SK-N-SH (cell line): Measurements from ENCODE around the gene PTPRD. TPM values are rescaled to one million over a fixed set of nuclear protein-coding genes. Genes with fewer than 3 reads are reported as not detected.

Experiments used
- CTCF ChIA-PET: fragments of 300-600, 350-600 bp; formaldehyde crosslinking; extraction: SDS; loops from one replicate; lab custom pipeline; 2021; lab: Yijun Ruan, JAX
- POLR2A ChIA-PET: fragments of 350-600 bp; sonication (Branson Sonifier 250); formaldehyde crosslinking; extraction: SDS; loops from one replicate; lab custom pipeline; 2020; ENCODE audit warnings: antibody characterized with exemption, inconsistent platforms; lab: Yijun Ruan, JAX
- DNase-seq: peaks from one replicate; pipeline ENCODE4 v3.0.0; 2012
- H2AFZ ChIP-seq: fragments of 200-600 bp; sonication (generic); 2 replicates; pipeline ENCODE4 v1.8.1; 2016; ENCODE audit warnings: antibody characterized with exemption, mild to moderate bottlenecking, low read depth
- H3F3A ChIP-seq: fragments of 200-600 bp; sonication (generic); replicated peaks from 2 replicates; pipeline ENCODE3; 2016; ENCODE audit warnings: antibody characterized with exemption, mild to moderate bottlenecking; ENCODE audit not compliant: insufficient read depth
- H3K27ac ChIP-seq, 2 experiments: fragments of 200-500 bp in 1 of 2; fragments of 200-600 bp in 1 of 2; sonication (Bioruptor generic) in 1 of 2; sonication (generic), shearing (Covaris generic) in 1 of 2; 2 replicates each; pipeline versions ENCODE4 v1.5.1 to v1.6.1; 2014 to 2016; ENCODE audit warnings: low read depth in 2 of 2, inconsistent platforms in 1 of 2, low read length in 1 of 2, mild to moderate bottlenecking in 1 of 2, mixed read lengths in 1 of 2
- H3K27me3 ChIP-seq: fragments of 200-600 bp; sonication (generic), shearing (Covaris generic); 2 replicates; pipeline ENCODE4 v1.6.1; 2016; ENCODE audit warnings: mixed run types; ENCODE audit not compliant: insufficient read depth
- H3K36me3 ChIP-seq, 2 experiments: fragments of 200-500 bp in 1 of 2; fragments of 200-600 bp in 1 of 2; sonication (Bioruptor generic) in 1 of 2; sonication (generic) in 1 of 2; replicated peaks in 1 of 2; 2 replicates each; pipeline versions ENCODE3 to v1.5.1; 2014 to 2016; ENCODE audit warnings: low read length in 1 of 2, mild to moderate bottlenecking in 1 of 2; ENCODE audit not compliant: insufficient read depth in 2 of 2, control insufficient read depth in 1 of 2
- H3K4me1 ChIP-seq, 2 experiments: fragments of 200-500 bp in 1 of 2; fragments of 200-600 bp in 1 of 2; sonication (Bioruptor generic) in 1 of 2; sonication (generic), shearing (Covaris generic) in 1 of 2; 2 replicates each; pipeline versions ENCODE4 v1.5.1 to v1.6.1; 2014 to 2016; ENCODE audit warnings: low read depth in 1 of 2, low read length in 1 of 2, mixed run types in 1 of 2; ENCODE audit not compliant: insufficient read depth in 2 of 2, control insufficient read depth in 1 of 2
- H3K4me2 ChIP-seq: fragments of 200-600 bp; sonication (generic), shearing (Covaris generic); 2 replicates; pipeline ENCODE4 v1.6.1; 2017; ENCODE audit warnings: mixed run types
- H3K4me3 ChIP-seq, 2 experiments: fragments of 200-500 bp in 1 of 2; fragments of 200-600 bp in 1 of 2; sonication (Bioruptor generic) in 1 of 2; sonication (generic), shearing (Covaris generic) in 1 of 2; 2 replicates each; pipeline versions ENCODE4 v1.5.1 to v1.8.1; 2014 to 2016; ENCODE audit warnings: low read depth in 2 of 2, inconsistent platforms in 1 of 2, low read length in 1 of 2, mild to moderate bottlenecking in 1 of 2, mixed read lengths in 1 of 2, moderate library complexity in 1 of 2
- H3K79me2 ChIP-seq: fragments of 200-600 bp; sonication (generic); 2 replicates; pipeline ENCODE4 v1.8.1; 2017; ENCODE audit warnings: mild to moderate bottlenecking; ENCODE audit not compliant: insufficient read depth
- H3K9ac ChIP-seq: fragments of 200-600 bp; sonication (generic); 2 replicates; pipeline ENCODE4 v1.6.1; 2017; ENCODE audit warnings: mixed run types
- H3K9me2 ChIP-seq: fragments of 200-600 bp; sonication (generic); 2 replicates; pipeline ENCODE4 v1.6.1; 2017; ENCODE audit warnings: mixed run types
- H3K9me3 ChIP-seq: fragments of 200-600 bp; sonication (generic); 2 replicates; pipeline ENCODE4 v1.6.1; 2017; ENCODE audit warnings: mixed run types, mild to moderate bottlenecking, moderate library complexity
- H4K20me1 ChIP-seq: fragments of 200-600 bp; sonication (generic); 2 replicates; pipeline ENCODE4 v1.6.1; 2017; ENCODE audit warnings: mild to moderate bottlenecking, mixed run types; ENCODE audit not compliant: insufficient read depth
- CHD2 ChIP-seq: fragments of 150-350 bp; IDR thresholded peaks from 2 replicates; pipeline ENCODE4 v1.6.1; 2018; ENCODE audit warnings: low read length; ENCODE audit not compliant: partially characterized antibody
- FOSL2 ChIP-seq: IDR thresholded peaks from 2 replicates; pipeline ENCODE4 v1.4.0; 2012; ENCODE audit warnings: low read depth, mild to moderate bottlenecking, moderate library complexity, borderline replicate concordance
- FOXJ3 ChIP-seq: sonication (generic); formaldehyde crosslinking; IDR thresholded peaks from 2 replicates; pipeline ENCODE4 v1.5.1; 2020; ENCODE audit warnings: mild to moderate bottlenecking, missing genetic modification reagents
- FOXM1 ChIP-seq: IDR thresholded peaks from 2 replicates; pipeline ENCODE4 v1.4.0; 2012; ENCODE audit warnings: low read depth, mild to moderate bottlenecking
- JUND ChIP-seq: IDR thresholded peaks from 2 replicates; pipeline ENCODE4 v1.4.0; 2012
- MEF2A ChIP-seq: IDR thresholded peaks from 2 replicates; pipeline ENCODE4 v1.4.0; 2012; ENCODE audit warnings: low read depth, borderline replicate concordance
- RAD21 ChIP-seq: IDR thresholded peaks from 2 replicates; pipeline ENCODE4 v1.6.1; 2012; ENCODE audit warnings: mild to moderate bottlenecking, low read length
- RCOR1 ChIP-seq: fragments of 150-350 bp; IDR thresholded peaks from 2 replicates; pipeline ENCODE4 v1.6.1; 2017; ENCODE audit warnings: antibody characterized with exemption, low read length
- RFX5 ChIP-seq: IDR thresholded peaks from 2 replicates; pipeline ENCODE4 v1.6.1; 2012; ENCODE audit warnings: mild to moderate bottlenecking, improper control_type of control experiment, low read length
- SIN3A ChIP-seq: IDR thresholded peaks from 2 replicates; pipeline ENCODE4 v1.6.1; 2012; ENCODE audit warnings: low read depth, mild to moderate bottlenecking, low read length, moderate library complexity, borderline replicate concordance
- SMC3 ChIP-seq: IDR thresholded peaks from 2 replicates; pipeline ENCODE4 v1.6.1; 2012; ENCODE audit warnings: low read depth, low read length, improper control_type of control experiment
- TCF12 ChIP-seq: IDR thresholded peaks from 2 replicates; pipeline ENCODE4 v1.4.0; 2012
- YY1 ChIP-seq: IDR thresholded peaks from 2 replicates; pipeline ENCODE4 v1.4.0; 2012; ENCODE audit warnings: low read depth, mild to moderate bottlenecking
- WGBS: methylation state at CpG from one replicate; pipeline ENCODE4 v1.1.6; 2017; ENCODE audit warnings: low lambda C conversion rate; 5-methylcytosine and 5-hydroxymethylcytosine counted together
- polyA plus RNA-seq, 3 experiments: library from polyadenylated mRNA; depleted of rRNA; stranded (reverse); fragments of >200 nt; gene quantifications; 2 replicates each; pipeline ENCODE4 v1.2.3, GENCODE V29; 2012
- TF ChIP-seq, protein P1 (sequence below): fragments of 150-350 bp; IDR thresholded peaks from 2 replicates; pipeline ENCODE4 v1.6.1; 2016; ENCODE audit warnings: mild to moderate bottlenecking, low read depth, low read length
- TF ChIP-seq, protein P2 (sequence below): IDR thresholded peaks from 2 replicates; pipeline ENCODE4 v1.4.0; 2012; ENCODE audit warnings: low read depth, borderline replicate concordance
- TF ChIP-seq, protein P3 (sequence below): IDR thresholded peaks from 2 replicates; pipeline ENCODE4 v1.4.0; 2012; ENCODE audit warnings: low read depth
- TF ChIP-seq, protein P4 (sequence below): IDR thresholded peaks from 2 replicates; pipeline ENCODE4; 2012
- TF ChIP-seq, protein P5 (sequence below): fragments of 150-350 bp; IDR thresholded peaks from 2 replicates; pipeline ENCODE4 v1.6.1; 2017; ENCODE audit warnings: antibody characterized with exemption, low read length, low read depth, borderline replicate concordance
- TF ChIP-seq, protein P6 (sequence below): IDR thresholded peaks from 2 replicates; pipeline ENCODE4 v1.6.1; 2012; ENCODE audit warnings: mild to moderate bottlenecking, low read depth, low read length, moderate library complexity
- TF ChIP-seq, protein P7 (sequence below): IDR thresholded peaks from 2 replicates; pipeline ENCODE4 v1.4.0; 2012; ENCODE audit warnings: low read depth, borderline replicate concordance

Gene PTPRD
- polyA plus RNA-seq, 1 of the 3 experiments (the other 2 are of a cell fraction): 0.15 TPM

DNA sequence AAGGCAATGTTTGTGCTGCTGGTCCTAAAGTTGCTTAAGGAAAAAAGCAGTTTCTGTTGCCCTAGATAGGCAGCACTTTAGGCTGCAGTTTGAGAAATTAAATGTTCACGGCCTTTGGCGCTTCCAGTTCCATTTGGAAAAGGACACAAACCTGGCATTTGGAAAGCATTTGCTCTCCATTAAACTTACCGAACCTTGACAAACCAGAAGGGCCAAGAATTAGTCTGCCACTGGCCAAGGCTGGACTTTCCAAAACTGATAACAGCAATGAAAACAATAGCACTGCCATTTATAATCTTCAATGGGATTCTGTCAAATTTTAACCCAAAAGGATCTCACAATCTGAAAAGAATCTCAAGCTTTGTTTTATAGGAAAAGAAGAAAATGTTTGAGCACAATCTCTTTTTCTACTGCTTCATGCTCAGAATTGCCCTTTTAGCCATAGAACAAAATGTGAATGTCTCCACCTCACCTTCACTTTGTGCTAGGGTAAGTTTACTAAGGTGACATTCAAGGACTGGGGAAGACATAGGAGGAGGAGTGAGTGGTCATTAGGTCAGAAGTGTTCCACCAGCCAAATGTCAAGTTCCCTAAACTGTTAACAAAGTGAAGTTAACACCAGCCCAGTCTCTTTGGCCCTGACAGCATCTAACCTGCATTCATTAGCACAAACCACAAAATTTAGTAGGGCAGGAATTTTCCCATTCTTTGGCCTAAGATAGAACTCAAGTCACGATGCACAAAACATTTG lies 2229.8 kb downstream of the PTPRD start:
- Histone ChIP-seq H3K36me3 (no peaks in the 10 kb centered on the region), H3K4me2 (no peak overlapping the region), H3K9me3 (no peaks in the 10 kb centered on the region), H3K27me3 (no peaks in the 10 kb centered on the region), H3K9ac (no peak overlapping the region), H3K4me1 (peaks cover 0 to 2% of the 10 kb centered on the region in 2 experiments; a peak in 1 of 4 replicates), H4K20me1 (no peaks in the 10 kb centered on the region), H3K27ac (no peak overlapping the region), H2AFZ (no peak overlapping the region), H3K9me2 (0 out of 2 replicates have a peak, but pooled peaks cover 3% of the 10 kb centered on the region), H3F3A (no peaks in the 10 kb centered on the region), H3K79me2 (no peaks in the 10 kb centered on the region), H3K4me3 (no peak overlapping the region)
- DNase-seq: no peak
- TF ChIP-seq, protein P1, sequence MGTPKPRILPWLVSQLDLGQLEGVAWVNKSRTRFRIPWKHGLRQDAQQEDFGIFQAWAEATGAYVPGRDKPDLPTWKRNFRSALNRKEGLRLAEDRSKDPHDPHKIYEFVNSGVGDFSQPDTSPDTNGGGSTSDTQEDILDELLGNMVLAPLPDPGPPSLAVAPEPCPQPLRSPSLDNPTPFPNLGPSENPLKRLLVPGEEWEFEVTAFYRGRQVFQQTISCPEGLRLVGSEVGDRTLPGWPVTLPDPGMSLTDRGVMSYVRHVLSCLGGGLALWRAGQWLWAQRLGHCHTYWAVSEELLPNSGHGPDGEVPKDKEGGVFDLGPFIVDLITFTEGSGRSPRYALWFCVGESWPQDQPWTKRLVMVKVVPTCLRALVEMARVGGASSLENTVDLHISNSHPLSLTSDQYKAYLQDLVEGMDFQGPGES: no peak
- TF ChIP-seq, protein P2, sequence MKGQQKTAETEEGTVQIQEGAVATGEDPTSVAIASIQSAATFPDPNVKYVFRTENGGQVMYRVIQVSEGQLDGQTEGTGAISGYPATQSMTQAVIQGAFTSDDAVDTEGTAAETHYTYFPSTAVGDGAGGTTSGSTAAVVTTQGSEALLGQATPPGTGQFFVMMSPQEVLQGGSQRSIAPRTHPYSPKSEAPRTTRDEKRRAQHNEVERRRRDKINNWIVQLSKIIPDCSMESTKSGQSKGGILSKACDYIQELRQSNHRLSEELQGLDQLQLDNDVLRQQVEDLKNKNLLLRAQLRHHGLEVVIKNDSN: no peak
- TF ChIP-seq CHD2 (no peak), YY1 (no peak), FOXM1 (no peak), RCOR1 (no peak), SMC3 (no peak), JUND (no peak), FOXJ3 (no peak), RAD21 (no peak), FOSL2 (no peak), MEF2A (no peak), TCF12 (no peak), RFX5 (no peak), SIN3A (no peak)
- TF ChIP-seq, protein P3, sequence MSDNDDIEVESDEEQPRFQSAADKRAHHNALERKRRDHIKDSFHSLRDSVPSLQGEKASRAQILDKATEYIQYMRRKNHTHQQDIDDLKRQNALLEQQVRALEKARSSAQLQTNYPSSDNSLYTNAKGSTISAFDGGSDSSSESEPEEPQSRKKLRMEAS: no peak
- TF ChIP-seq, protein P4, sequence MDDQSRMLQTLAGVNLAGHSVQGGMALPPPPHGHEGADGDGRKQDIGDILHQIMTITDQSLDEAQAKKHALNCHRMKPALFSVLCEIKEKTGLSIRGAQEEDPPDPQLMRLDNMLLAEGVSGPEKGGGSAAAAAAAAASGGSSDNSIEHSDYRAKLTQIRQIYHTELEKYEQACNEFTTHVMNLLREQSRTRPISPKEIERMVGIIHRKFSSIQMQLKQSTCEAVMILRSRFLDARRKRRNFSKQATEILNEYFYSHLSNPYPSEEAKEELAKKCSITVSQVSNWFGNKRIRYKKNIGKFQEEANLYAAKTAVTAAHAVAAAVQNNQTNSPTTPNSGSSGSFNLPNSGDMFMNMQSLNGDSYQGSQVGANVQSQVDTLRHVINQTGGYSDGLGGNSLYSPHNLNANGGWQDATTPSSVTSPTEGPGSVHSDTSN: no peak
- TF ChIP-seq, protein P5, sequence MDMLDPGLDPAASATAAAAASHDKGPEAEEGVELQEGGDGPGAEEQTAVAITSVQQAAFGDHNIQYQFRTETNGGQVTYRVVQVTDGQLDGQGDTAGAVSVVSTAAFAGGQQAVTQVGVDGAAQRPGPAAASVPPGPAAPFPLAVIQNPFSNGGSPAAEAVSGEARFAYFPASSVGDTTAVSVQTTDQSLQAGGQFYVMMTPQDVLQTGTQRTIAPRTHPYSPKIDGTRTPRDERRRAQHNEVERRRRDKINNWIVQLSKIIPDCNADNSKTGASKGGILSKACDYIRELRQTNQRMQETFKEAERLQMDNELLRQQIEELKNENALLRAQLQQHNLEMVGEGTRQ: no peak
- TF ChIP-seq, protein P6, sequence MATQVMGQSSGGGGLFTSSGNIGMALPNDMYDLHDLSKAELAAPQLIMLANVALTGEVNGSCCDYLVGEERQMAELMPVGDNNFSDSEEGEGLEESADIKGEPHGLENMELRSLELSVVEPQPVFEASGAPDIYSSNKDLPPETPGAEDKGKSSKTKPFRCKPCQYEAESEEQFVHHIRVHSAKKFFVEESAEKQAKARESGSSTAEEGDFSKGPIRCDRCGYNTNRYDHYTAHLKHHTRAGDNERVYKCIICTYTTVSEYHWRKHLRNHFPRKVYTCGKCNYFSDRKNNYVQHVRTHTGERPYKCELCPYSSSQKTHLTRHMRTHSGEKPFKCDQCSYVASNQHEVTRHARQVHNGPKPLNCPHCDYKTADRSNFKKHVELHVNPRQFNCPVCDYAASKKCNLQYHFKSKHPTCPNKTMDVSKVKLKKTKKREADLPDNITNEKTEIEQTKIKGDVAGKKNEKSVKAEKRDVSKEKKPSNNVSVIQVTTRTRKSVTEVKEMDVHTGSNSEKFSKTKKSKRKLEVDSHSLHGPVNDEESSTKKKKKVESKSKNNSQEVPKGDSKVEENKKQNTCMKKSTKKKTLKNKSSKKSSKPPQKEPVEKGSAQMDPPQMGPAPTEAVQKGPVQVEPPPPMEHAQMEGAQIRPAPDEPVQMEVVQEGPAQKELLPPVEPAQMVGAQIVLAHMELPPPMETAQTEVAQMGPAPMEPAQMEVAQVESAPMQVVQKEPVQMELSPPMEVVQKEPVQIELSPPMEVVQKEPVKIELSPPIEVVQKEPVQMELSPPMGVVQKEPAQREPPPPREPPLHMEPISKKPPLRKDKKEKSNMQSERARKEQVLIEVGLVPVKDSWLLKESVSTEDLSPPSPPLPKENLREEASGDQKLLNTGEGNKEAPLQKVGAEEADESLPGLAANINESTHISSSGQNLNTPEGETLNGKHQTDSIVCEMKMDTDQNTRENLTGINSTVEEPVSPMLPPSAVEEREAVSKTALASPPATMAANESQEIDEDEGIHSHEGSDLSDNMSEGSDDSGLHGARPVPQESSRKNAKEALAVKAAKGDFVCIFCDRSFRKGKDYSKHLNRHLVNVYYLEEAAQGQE: no peak
- TF ChIP-seq, protein P7, sequence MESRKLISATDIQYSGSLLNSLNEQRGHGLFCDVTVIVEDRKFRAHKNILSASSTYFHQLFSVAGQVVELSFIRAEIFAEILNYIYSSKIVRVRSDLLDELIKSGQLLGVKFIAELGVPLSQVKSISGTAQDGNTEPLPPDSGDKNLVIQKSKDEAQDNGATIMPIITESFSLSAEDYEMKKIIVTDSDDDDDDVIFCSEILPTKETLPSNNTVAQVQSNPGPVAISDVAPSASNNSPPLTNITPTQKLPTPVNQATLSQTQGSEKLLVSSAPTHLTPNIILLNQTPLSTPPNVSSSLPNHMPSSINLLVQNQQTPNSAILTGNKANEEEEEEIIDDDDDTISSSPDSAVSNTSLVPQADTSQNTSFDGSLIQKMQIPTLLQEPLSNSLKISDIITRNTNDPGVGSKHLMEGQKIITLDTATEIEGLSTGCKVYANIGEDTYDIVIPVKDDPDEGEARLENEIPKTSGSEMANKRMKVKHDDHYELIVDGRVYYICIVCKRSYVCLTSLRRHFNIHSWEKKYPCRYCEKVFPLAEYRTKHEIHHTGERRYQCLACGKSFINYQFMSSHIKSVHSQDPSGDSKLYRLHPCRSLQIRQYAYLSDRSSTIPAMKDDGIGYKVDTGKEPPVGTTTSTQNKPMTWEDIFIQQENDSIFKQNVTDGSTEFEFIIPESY: no peak
- POLR2A ChIA-PET: no interaction called here
- CTCF ChIA-PET: no interaction called here
- 57% methylated on average over 4 of the region's 4 CpGs for WGBS
